OCI-LY3 (cell line): Measurements from ENCODE around the gene NCAPD3.

ENCODE experiments used
- EZH2phosphoT487 ChIP-seq: fragments of 200-600 bp; shearing (Covaris generic); IDR thresholded peaks from 2 replicates; pipeline ENCODE4 v1.6.1; 2018; ENCODE audit warnings: antibody characterized with exemption, mixed run types, low read depth
- TF ChIP-seq, protein P1 (sequence below): fragments of 200-600, 300-600 bp; sonication (generic); IDR thresholded peaks from 2 replicates; pipeline ENCODE4 v1.5.1; 2014; ENCODE audit warnings: antibody characterized with exemption, low read length, low read depth

DNA sequence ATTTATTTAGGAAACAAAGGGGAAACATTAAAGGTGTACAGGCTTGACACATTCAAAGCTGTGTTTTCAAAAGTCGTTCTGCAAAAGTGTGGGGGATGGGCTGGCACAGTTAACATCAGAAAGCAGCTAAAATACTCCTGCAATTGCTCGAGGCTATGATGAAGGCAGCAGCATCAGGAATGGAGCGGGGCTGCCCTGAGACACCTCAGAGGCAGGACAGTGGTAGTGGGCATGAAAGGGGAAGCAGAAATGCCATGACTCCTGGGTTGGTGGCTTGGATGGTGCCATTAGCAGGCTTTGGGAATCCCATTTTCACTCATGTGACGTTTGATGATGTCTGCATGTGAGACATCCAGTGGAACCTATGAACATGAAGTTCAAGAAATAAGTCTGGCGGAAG, 646 bp downstream of the NCAPD3 start:
- TF ChIP-seq, protein P1, sequence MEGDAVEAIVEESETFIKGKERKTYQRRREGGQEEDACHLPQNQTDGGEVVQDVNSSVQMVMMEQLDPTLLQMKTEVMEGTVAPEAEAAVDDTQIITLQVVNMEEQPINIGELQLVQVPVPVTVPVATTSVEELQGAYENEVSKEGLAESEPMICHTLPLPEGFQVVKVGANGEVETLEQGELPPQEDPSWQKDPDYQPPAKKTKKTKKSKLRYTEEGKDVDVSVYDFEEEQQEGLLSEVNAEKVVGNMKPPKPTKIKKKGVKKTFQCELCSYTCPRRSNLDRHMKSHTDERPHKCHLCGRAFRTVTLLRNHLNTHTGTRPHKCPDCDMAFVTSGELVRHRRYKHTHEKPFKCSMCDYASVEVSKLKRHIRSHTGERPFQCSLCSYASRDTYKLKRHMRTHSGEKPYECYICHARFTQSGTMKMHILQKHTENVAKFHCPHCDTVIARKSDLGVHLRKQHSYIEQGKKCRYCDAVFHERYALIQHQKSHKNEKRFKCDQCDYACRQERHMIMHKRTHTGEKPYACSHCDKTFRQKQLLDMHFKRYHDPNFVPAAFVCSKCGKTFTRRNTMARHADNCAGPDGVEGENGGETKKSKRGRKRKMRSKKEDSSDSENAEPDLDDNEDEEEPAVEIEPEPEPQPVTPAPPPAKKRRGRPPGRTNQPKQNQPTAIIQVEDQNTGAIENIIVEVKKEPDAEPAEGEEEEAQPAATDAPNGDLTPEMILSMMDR: no peak
- no peak for TF ChIP-seq EZH2phosphoT487
